HG03565 (cell line): ENCODE data around the gene FBXO42.

Source experiments
- ATAC-seq: cut with Tn5 transposase; IDR thresholded peaks from one replicate; pipeline ENCODE4 v1.9.1; 2021; ENCODE audit warnings: mild to moderate bottlenecking, moderate library complexity; ENCODE audit not compliant: unreplicated experiment

Gene FBXO42

DNA sequence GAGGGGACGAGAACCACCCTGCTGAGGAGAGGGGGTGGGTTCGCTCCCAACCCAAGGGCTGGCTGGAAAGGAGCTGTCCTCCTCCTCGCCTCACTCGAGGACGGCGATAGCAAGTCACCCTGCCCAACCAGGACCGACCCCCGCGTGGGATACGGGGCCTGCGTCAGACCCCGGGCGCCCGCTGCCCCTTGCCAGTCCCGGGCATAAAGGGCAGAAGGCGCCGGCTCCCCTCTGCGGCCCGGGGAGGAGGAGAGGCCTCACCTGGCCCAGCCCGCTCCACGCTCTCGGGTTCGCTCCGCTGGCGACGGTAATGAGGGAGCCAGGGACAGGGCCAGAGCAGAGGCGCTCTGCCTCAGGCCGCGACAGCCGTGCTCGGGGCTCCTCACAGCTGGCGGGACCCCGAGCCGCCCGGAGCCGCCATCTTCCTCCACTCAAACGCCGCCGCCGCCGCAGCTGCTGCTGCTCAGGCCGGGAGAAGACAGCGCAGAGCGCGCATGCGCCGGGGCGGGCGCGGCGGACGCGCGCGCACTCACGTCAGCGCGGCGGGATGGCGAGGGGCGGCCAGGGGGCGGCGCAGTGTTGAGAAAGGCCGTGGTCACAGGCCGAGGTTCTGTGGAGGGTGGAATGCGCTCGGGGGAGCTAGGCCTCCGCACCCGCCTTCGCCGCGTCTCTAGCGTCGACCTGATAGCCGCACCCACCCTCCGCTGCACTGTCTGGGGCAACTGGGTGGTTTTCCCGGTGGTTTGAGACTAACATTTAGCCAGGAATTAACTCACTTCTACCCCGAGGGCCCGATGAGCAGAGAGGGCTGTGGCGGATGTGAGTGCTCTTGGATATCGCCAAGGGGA is at the start of gene FBXO42:
FBXO42 (minus strand) TSS at position 487 of the 848 bp plus-strand sequence. CDS start 37,062 bp downstream, outside the sequence.
- ATAC-seq: peak; percentile 94

DNA sequence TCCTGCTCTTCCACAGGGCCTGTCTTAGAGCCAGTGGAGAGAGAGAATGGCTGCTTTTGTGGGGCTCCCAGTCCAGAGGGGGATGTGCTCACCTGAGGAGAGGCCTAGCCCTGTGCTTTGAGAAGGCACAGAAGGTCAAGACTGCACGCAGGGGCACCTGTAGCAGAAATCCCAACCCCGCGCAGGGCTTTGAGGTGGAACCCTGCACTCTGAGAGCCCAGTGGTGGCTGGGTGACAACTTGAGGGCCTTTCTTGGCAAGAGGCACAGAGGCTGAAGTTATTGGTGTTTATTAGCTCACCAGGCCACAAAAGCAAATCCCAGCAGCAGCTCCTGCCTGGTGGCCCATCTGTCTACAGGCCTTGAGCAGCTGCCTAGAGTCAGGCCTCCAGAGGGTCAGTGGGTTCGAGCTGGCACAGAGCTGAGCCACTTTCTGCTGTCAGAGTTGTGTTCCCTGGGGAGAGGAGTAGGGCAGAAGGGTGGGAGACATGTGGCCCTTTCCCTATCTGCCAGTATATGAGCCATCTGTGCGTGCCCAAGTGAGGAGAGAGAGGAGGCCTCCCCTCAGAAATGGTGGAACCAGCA is 46.2 kb upstream of the FBXO42 start:
- ATAC-seq: no peak

DNA sequence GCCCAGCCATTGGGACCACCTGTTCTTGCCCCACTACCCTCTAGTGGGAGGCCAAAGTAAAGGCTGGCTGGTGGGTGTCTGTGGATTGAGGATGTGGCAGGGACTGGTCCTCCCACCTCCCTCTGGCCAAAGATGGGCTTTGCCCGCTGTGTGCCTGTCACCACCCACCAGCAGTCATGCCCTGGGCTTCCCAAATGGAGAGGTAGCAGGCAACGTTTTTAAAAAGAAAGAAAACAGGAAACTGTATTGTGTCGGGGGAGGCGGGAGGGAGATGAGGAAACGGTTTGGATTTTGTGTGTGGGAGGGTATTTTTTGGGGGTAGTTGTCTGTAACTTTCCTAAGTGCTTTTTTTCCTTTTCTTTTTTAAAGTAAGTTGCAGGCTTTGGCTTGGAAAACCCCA is 44.8 kb upstream of the FBXO42 start:
- ATAC-seq: no peak

DNA sequence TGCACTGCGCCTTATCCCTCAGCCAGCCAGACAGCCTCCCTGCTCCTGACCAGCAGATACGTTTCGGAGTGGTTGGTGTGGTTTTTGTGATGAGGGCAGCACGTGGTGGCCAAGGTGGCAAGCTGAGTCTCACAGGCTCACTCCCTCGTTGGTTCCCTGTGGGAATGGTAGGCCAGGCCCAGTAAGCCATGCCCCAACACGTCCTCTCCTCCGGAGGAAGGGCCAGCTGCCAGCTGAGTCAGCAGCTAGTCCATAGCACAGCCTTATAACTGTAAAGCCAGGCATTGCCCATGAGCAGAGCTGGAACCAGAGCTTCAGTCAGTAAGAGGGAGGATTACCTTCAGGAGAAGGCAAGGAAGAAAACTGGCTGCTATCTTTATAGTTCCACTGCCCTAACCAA is 44.3 kb upstream of the FBXO42 start:
- ATAC-seq: no peak

DNA sequence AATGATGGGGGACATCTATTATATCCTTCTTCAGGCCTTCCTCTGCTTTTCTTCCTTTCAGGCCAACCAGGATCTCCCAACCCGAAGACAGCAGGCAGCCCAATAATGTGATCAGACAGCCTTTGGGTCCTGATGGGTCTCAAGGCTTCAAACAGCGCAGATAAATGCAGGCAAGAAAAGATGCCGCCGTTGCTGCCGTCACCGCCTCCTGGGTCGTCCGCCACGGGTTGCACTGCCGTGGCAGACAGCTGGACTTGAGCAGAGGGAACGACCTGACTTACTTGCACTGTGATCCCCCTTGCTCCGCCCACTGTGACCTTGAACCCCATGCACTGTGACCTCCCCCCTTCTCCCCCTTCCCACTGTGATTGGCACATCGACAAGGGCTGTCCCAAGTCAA is 42.7 kb upstream of the FBXO42 start:
- ATAC-seq: no peak

DNA sequence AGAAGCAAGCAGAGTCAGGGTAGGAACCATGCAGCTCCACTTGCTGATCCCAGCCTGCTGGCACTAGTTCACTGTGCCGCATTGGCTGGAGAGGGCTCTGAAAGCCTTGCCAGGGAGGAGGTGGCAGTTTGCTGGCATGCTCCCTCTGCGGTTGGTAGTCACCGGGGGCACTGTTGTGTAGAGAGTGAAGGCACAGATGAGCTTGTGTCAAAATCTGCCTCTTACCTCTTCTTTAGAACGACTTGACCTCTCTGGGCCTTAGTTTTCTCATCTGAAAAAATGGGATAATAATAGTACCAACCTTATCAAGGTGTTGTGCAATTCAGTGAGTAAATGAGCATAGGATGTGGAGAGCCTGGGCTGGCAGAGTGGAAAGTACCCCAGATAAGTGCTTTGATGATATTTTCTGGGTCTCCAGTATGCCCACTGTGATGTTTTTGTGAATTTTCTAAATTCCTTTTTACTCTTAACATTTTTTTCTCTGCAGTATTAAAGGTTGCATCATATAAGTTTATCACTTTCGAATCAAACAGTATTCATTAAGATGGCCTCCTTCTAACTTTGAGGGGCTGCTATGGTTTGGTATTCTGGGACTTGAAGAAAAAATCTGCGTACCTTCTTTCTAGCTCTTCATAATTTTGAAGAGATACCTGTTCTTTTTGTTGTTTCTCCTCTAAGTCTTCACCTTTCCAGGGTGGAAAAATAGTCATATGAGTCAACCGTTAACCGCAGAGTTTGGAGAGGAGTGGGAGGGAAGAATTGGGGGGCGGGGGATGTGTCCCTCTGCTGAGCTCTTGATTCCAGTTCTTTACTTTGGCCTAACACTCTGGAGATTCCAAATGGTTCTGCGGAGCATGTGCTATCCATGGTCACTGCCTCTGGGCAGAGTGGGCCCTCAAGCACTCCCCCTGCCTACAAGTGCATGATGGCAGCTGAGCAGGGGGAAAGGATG is 41.6 kb upstream of the FBXO42 start:
- ATAC-seq: no peak

DNA sequence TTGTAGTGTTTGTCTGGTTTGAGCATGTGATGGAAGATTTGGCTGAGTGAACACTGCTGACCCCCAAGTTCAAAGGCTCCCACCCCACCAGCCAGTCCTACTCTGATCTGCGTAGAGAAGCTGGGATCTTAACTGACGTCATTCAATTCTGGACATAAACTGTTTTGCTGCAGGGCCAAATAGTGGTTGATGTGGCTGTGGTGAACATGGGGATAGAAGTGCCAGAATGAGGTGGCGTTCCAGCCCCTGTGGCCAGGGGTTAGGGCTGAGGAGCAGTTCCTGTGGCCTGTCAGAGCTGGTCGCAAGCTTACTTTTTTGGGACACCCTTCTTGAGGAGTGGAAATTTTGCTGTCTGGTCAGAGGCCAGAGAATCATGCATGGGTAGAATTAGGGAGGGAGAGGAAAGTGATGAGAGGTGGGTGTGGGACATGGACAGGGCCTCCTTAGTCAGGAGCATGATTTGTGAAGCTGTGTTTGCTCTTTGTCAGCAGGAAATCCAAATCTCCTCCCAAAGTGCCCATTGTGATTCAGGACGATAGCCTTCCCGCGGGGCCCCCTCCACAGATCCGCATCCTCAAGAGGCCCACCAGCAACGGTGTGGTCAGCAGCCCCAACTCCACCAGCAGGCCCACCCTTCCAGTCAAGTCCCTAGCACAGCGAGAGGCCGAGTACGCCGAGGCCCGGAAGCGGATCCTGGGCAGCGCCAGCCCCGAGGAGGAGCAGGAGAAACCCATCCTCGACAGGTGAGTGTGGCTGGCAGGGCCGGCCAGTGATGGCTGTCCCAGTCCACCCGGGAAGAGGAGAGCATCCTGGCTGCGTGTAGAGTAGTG is 40.7 kb upstream of the FBXO42 start:
- no peak for ATAC-seq

DNA sequence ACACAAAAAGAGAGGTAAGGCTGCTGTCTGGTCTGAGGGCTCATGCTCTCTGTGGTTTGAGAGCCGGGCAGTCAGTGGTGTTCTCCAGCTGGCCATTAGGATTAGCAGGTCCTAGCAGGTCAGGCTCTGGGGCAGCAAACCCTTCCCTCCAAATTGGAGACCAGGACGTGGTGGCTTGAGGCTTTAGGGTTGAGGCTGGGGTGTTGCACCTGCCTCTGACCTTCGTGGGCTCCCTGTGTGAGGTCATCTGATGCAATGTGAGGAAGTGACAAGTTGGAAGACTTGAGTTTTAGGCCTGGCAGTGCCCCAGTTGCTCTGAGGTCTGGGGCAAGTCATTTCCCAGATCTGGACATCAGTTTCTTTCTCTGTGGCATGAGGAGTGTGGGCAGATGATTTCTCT is 39.1 kb upstream of the FBXO42 start:
- ATAC-seq: no peak

DNA sequence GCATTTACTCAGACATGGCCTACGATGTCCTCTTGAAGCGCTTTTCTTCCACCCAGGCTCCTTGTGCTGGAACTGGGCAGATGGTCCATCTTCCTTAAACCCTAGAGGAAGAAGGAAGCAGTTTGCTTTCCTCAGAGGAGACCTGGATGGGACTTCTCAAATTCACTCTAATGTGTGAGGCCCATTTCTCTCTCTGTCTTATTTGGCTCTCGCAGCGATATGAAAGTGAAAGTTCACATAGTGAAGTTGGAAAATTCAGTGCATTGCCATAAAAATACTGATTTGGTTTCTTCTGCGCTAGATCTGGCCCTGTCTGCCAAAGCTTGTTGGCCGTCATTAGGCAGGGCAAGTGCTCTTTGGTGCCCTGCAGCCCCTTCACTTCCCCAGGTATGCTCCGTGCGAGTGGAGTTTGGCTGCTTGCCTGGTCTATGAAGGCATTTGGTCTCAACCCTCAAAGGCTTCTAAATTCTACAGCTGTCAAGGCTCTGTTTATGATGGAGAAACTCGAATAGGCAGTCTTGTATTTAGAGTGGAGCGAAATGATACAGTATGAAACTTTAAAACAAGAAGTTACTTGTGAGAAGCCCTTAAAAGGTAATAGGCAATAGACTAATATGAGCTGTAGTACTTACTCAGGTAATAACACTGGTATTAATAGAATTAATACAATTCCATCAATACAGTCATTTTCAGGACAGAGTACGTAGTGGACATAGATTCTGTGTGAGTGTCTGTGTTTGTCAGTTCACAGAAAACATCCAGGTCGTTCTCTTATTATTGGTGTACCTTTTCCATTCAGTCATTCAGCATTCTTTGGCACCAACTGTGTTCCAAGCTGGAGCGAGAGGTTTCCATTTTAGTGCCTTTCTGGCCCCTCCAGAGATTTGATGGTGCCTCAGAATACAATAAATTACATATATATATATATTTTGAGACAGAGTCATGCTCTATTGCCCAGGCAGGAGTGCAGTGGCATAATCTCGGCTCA is 35.2 kb upstream of the FBXO42 start:
- ATAC-seq: no peak

DNA sequence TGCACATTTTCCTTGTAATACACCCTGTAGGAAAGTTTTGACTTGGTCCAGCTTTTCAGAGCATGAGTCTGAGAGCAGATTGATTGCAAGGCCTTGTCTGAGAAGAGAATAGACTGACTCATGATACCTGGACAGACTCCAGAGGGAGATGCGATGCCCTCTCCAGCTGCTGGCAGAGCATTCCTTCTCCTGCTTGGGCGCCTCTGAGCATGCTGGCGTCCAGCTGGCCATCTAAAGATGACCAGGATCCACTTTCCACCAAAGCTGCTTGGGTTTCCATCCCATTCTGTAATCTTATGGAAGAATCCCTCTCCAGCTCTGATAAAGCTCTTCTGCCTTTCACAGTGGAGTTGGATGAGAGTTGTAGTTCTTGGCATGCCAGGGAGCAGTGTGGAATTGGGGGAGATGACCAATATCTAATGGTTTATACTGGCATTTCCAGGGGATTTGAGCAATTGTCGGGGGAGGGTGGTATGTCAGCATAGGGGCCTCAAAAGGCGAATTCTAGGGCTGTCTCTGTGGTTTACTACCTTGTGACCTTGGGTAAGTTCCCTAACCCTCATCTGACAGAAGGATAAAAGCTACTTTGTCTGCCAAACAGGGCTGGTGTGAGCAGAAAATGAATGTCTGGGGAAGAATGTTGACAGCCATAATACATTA is 34.3 kb upstream of the FBXO42 start:
- no peak for ATAC-seq

DNA sequence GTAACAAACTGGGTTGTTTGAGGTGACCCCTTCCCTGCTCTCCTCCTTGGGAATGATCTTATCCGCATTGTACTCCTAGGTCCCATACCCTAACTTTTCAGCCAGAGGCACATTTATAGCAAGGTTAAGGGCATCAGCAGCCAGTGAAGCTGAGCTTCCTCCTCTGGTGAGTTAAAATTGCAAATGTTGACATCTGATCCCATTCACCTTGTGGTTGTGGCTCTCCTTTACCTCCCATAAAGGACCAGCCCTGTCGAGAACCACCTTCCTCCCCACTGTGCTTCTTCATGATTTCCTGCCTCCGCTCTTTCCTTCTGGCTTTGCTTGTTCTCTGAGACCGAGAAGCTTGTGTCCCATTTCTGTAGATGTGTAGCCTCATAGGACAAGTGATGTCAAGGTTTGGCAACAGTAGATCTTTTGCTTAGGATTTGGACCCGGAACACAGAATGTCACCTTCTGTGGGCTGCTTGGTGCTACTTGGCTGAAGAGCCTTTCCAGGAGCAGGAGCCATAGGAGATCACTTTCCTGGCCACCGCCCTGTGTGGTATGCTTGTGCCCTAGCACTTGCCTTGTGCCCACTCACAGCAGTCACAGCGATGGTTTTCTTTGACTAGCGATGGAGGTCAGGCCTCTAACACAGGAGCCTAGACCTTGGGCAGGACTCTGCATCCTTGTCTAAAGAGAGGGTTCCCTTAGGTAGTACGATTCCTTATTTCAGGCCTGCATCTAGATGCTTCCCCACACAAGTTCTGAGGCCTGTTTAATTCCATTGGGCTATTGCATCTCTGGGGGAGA is 33.6 kb upstream of the FBXO42 start:
- ATAC-seq: no peak

DNA sequence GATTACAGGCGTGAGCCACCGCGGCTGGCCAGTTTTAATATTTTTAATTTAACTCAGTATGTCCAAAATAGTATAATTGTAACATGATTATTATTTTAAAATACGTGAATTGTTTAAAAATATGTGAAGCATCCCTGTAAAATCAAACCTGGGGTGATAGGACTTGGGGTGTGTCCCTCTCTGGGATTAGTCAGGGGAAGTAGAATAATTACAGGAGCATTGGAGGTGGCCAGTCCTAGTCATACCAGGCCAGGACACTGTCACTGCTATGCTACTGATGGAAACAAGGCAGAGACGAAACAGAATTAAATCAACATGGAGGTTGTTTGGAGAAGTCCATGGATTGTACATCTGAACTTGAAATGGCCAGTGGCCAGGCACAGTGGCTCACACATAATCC is 31.6 kb upstream of the FBXO42 start:
- ATAC-seq: no peak

DNA sequence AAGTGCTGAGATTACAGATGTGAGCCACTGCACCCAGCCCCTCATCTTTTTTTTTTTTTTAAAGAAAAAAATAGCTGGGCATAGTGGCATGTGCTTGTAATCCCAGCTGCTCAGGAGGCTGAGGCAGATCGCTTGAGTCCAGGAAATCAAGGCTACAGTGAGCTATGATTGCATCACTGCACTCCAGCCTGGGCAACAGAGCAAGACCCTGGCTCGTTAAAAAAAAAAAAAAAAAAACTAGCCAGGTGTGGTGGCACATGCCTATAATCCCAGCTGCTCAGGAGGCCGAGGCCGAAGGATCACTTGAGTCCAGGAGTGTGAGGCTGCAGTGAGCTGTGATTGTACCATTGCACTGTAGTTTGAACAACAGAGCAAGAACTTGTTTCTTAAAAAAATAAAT is 28.6 kb upstream of the FBXO42 start:
- ATAC-seq: no peak

DNA sequence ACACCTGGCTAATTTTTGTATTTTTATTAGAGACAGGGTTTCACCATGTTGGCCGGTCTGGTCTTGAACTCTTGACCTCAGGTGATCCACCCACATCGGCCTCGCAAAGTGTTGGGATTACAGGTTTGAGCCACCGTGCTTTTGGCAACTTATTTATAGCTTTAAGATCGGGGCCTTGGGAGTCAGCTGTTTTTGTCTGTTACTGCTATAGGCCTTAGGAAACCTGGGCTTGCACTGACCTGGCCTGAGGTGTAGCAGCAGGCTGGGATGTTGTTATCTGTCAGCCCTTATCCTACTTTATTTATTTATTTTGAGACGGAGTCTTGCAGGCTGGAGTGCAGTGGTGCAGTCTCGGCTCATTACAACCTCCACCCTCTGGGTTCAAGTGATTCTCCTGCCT is 26.2 kb upstream of the FBXO42 start:
- ATAC-seq: no peak

DNA sequence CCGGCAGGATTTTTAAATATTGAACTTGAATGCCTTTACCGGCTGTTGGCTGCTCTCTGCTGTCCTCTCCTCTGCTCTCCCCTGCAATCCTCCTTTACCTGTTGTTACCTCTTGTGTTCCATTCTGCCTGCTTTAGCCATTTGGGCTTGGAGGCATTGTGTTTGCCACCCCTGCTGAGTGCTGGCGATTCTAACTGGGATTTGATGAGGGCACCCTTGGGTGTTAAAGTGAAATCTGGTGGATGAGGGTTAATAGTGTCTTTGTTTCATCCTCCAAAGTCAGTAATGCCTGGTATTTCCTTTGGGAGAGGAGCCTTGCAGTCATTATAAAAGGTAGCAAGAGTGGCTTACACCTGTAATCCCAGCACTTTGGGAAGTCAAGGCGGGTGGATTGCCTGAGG is 24.7 kb upstream of the FBXO42 start:
- no peak for ATAC-seq

DNA sequence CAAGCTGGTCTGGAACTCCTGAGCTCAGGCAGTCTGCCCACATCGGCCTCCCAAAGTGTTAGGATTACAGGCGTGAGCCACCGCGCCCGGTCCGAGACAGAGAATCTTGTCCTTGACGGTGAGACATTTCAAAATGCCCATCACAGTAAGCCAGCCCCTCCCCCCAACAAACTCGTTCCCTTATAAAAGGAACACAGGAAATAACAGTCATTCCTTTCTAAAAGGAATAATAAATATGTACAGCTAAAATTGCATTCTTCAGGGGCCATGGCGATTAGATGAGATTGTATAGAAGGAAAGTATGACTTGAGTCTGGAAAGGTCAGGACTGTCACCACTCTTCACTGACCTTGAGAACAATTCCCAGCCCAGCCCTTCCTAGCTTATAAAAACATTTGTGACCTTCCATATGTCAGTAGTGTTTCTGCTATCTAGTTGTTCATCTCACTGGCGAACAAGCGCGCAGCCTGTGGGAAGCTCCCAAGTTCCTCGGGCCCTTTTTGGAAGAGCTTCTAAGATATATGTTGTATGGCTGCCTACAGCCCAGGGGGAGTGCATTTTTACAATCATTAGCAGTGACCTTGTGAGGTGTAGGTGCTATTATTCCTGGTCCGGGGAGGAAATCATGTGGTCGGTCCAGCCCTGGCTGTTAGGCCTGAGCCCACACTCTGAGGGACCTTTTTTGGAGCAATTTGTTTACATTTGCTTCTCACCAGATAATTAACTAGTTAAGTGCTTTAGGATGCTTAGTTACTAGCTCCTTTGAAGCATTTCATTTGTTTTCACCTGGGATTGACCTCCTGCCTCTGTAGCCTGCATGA is 23.5 kb upstream of the FBXO42 start:
- no peak for ATAC-seq

DNA sequence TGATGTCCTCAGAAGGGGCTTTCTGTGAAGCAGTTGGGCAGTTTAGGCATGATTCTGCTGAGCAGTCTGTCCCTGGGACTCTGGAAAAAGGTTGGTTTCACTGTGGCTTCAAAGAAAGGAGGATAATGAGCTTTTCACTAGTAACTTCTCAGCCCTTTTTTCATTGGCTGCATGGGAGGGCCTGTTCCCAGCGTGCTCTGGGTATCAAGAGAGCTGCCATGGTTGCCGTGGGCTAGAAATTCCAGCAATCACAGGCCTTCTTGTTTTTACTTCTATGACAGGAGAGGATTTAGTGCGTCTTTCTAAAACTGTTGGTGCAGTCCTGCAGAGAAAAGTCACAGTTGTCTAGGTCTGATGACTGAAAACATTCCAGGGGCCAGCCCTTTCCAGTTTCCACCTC is 22.0 kb upstream of the FBXO42 start:
- no peak for ATAC-seq
